GM12891 (cell line): ENCODE results near the gene SUMF1.
"Not testable (repeated sequence)": the region's sequence is repeated elsewhere in the genome, so short reads cannot be mapped to it uniquely, and the experiment has no call there.

Source experiments
- DNase-seq: peaks from one replicate; pipeline ENCODE4 v3.0.0; 2011; ENCODE audit warnings: low spot score; ENCODE audit not compliant: insufficient read length
- FAIRE-seq: peaks from 2 replicates; lab custom pipeline; 2011; peaks lifted over from hg19 to GRCh38; lab: Jason Lieb, UNC
- PAX5 ChIP-seq: IDR thresholded peaks from 2 replicates; pipeline ENCODE4 v1.6.1; 2011; ENCODE audit warnings: low read length, moderate library complexity, mild to moderate bottlenecking; ENCODE audit not compliant: insufficient read depth, severe bottlenecking
- POLR2A ChIP-seq: IDR thresholded peaks from 2 replicates; pipeline ENCODE4 v1.6.1; 2011; ENCODE audit warnings: low read depth, low read length, control low read depth
- POLR2AphosphoS5 ChIP-seq: IDR thresholded peaks from 2 replicates; pipeline ENCODE4 v1.6.1; 2011; ENCODE audit warnings: low read depth, low read length, control low read depth
- POU2F2 ChIP-seq: IDR thresholded peaks from 2 replicates; pipeline ENCODE4 v1.6.1; 2011; ENCODE audit warnings: low read depth, mild to moderate bottlenecking, control low read depth, low read length, moderate library complexity
- SPI1 ChIP-seq: IDR thresholded peaks from 2 replicates; pipeline ENCODE4 v1.6.1; 2011; ENCODE audit warnings: low read depth, low read length, control low read depth
- TAF1 ChIP-seq: IDR thresholded peaks from 2 replicates; pipeline ENCODE4 v1.6.1; 2011; ENCODE audit warnings: low read depth, low read length, control low read depth

Gene SUMF1

GRCh38 chr3:4462369-4463040 is 4.6 kb downstream of the SUMF1 start:
- FAIRE-seq, result no peak
- TF ChIP-seq PAX5, result no peak
- TF ChIP-seq TAF1, result no peak
- TF ChIP-seq POLR2AphosphoS5, result no peak
- TF ChIP-seq SPI1, result no peak
- TF ChIP-seq POU2F2, result no peak
- no peak for TF ChIP-seq POLR2A
- DNase-seq, result no peak

GRCh38 chr3:4461468-4462090 is 5.5 kb downstream of the SUMF1 start:
- DNase-seq (no peak), FAIRE-seq (no peak)
- TF ChIP-seq PAX5, result no peak

GRCh38 chr3:4460334-4460733 is 6.7 kb downstream of the SUMF1 start:
- no peak for TF ChIP-seq POLR2AphosphoS5
- TF ChIP-seq TAF1, result no peak
- TF ChIP-seq POU2F2, result no peak
- TF ChIP-seq SPI1, result no peak
- no peak for FAIRE-seq
- no peak for DNase-seq

GRCh38 chr3:4458961-4459360 is 8.1 kb downstream of the SUMF1 start:
- FAIRE-seq, result no peak
- TF ChIP-seq POU2F2 (no peak), SPI1 (no peak), TAF1 (no peak), POLR2A (no peak), PAX5 (no peak), POLR2AphosphoS5 (no peak)

GRCh38 chr3:4456780-4457179 is 10.3 kb downstream of the SUMF1 start:
- DNase-seq, result not testable (repeated sequence)

More at GRCh38 chr3:4458961-4459360, 8.1 kb downstream of the SUMF1 start:
- no peak for DNase-seq

GRCh38 chr3:4454142-4454541 is 12.9 kb downstream of the SUMF1 start:
- TF ChIP-seq POLR2AphosphoS5 (no peak), PAX5 (no peak), POLR2A (no peak), SPI1 (no peak), POU2F2 (no peak), TAF1 (no peak)
- no peak for FAIRE-seq
- DNase-seq, result no peak

More at GRCh38 chr3:4456780-4457179, 10.3 kb downstream of the SUMF1 start:
- not testable (repeated sequence) for FAIRE-seq

- DNase-seq, result no peak
- no peak for FAIRE-seq
- no peak for TF ChIP-seq POU2F2
- no peak for TF ChIP-seq TAF1
- TF ChIP-seq SPI1, result no peak
- TF ChIP-seq PAX5, result no peak
- no peak for TF ChIP-seq POLR2AphosphoS5
- no peak for TF ChIP-seq POLR2A
These were observed 17.8 kb downstream of the SUMF1 start for GRCh38 chr3:4449043-4449805.

- TF ChIP-seq POU2F2 (no peak), TAF1 (no peak), POLR2AphosphoS5 (no peak), PAX5 (no peak), SPI1 (no peak), POLR2A (no peak)
- FAIRE-seq, result no peak
- DNase-seq, result no peak
These were observed 18.9 kb downstream of the SUMF1 start for GRCh38 chr3:4448187-4448586.

- no peak for DNase-seq
- TF ChIP-seq POU2F2, result no peak
- no peak for TF ChIP-seq POLR2AphosphoS5
- no peak for TF ChIP-seq TAF1
- TF ChIP-seq PAX5, result no peak
- no peak for TF ChIP-seq POLR2A
- no peak for TF ChIP-seq SPI1
- no peak for FAIRE-seq
These were observed 19.6 kb downstream of the SUMF1 start for GRCh38 chr3:4447295-4447999.

GRCh38 chr3:4440951-4441350 is 26.1 kb downstream of the SUMF1 start:
- DNase-seq (no peak), FAIRE-seq (no peak)
- TF ChIP-seq POLR2A (no peak), POLR2AphosphoS5 (no peak), POU2F2 (no peak), PAX5 (no peak), TAF1 (no peak), SPI1 (no peak)
